ENCODE data around the gene MYBPH. TPM values are rescaled to one million over a fixed set of nuclear protein-coding genes. Genes with fewer than 3 reads are reported as not detected.

MYBPH gene
- total and polyA plus RNA-seq, 10 of the 15 experiments (the other 5 are each of a cell fraction or from before 2014, with no cell fraction given), result 0.06 to 0.10 TPM; not detected in 8

- 8% methylated on average over 9 of the region's 9 CpGs for WGBS (ENCODE audit: insufficient coverage, insufficient replicate concordance, low lambda C conversion rate, missing lambda C conversion rate)
These were observed 24.1 kb downstream of the MYBPH start for GRCh38 chr1:203151362-203152157.

More at GRCh38 chr1:203151362-203152157, 24.1 kb downstream of the MYBPH start:
- no peaks in the 10 kb centered on the region for H3K79me2 ChIP-seq (ENCODE audit: control insufficient read depth, insufficient read depth, low read length)
- in situ Hi-C loops (cut with MboI), result no loop called here
- no peak overlapping the region for H3K9ac ChIP-seq (ENCODE audit: control insufficient read depth, insufficient read depth, low read length)
- no peak overlapping the region for H3K4me2 ChIP-seq (ENCODE audit: control insufficient read depth, insufficient read depth)
- no peaks in the 10 kb centered on the region for H3K36me3 ChIP-seq (ENCODE audit: control insufficient read depth in 2 of 2, insufficient read depth in 2 of 2, low read length in 1 of 2)
- H3K4me1 ChIP-seq (ENCODE audit: control insufficient read depth, insufficient read depth, low read length), result no peaks in the 10 kb centered on the region
- ChIA-PET POLR2A (no interaction called here), RAD21 (ENCODE audit: unreplicated experiment) (no interaction called here), CTCF (interaction anchor here (1.0 to 1.4 kb wide), 2 partner anchors 65 to 112 kb away, joined by 3 to 4 read pairs; no protein-coding TSS in a partner anchor), SMC1A (ENCODE audit: uncharacterized antibody, unreplicated experiment) (interaction anchor here (1.1 kb wide), 1 partner anchor 65 kb away, joined by 4 read pairs; no protein-coding TSS in a partner anchor)
- no peak overlapping the region for H3K27ac ChIP-seq (ENCODE audit: control insufficient read depth, insufficient read depth)
- H3K9me3 ChIP-seq (replicated peaks; ENCODE audit: control insufficient read depth, insufficient read depth, low read length), result no peaks in the 10 kb centered on the region
- no peak overlapping the region for H3K4me3 ChIP-seq
- DNase-seq (ENCODE audit: low read depth, low spot score), result no peak
- TF ChIP-seq ZZZ3 (IDR thresholded peaks at IDR 0.05; ENCODE audit: control insufficient read depth, insufficient read length, low read depth) (no peak), SKIL (IDR thresholded peaks at IDR 0.05; ENCODE audit: low read depth, poor library complexity, severe bottlenecking) (no peak), IRF5 (IDR thresholded peaks at IDR 0.05; ENCODE audit: borderline replicate concordance) (no peak), JUNB (IDR thresholded peaks at IDR 0.05) (no peak), ZNF24 (IDR thresholded peaks at IDR 0.05) (peak; percentile 86), TBL1XR1 (IDR thresholded peaks at IDR 0.05; ENCODE audit: low read depth, low read length) (no peak), MEF2A (IDR thresholded peaks at IDR 0.05; ENCODE audit: insufficient read depth, low read depth, low read length) (no peak), SIX5 (IDR thresholded peaks at IDR 0.05; ENCODE audit: low read depth, low read length, severe bottlenecking) (no peak)
- H2AFZ ChIP-seq (ENCODE audit: control insufficient read depth, low read depth, low read length), result no peak overlapping the region
- ATAC-seq, result no peak
- H4K20me1 ChIP-seq (ENCODE audit: control insufficient read depth, insufficient read depth), result no peaks in the 10 kb centered on the region
- FAIRE-seq, result no peak
- H3K27me3 ChIP-seq (replicated peaks in 1 of 2; ENCODE audit: control insufficient read depth in 2 of 2, insufficient read depth in 2 of 2, low read length in 1 of 2), result peaks cover 0 to 3% of the 10 kb centered on the region in 2 experiments; a peak in 2 of 4 replicates
- no TSS peak for BruUV-seq (replicated peaks)
- intact Hi-C loops (cut with micrococcal nuclease; ENCODE audit: unreplicated experiment), result no loop called here
